GM15510 (cell line): ENCODE data around the gene TMEM151A.

Experiments used
- POLR2A ChIP-seq: IDR thresholded peaks from 3 replicates; pipeline ENCODE4 v1.6.1; 2011; ENCODE audit warnings: borderline replicate concordance; ENCODE audit not compliant: insufficient read length; ENCODE audit errors: extremely low read depth

Gene TMEM151A

GRCh38 chr11:66279092-66279734 is 12.5 kb upstream of the TMEM151A start:
- no peak for TF ChIP-seq POLR2A

GRCh38 chr11:66280428-66280827 is 11.3 kb upstream of the TMEM151A start:
- TF ChIP-seq POLR2A = no peak

DNA sequence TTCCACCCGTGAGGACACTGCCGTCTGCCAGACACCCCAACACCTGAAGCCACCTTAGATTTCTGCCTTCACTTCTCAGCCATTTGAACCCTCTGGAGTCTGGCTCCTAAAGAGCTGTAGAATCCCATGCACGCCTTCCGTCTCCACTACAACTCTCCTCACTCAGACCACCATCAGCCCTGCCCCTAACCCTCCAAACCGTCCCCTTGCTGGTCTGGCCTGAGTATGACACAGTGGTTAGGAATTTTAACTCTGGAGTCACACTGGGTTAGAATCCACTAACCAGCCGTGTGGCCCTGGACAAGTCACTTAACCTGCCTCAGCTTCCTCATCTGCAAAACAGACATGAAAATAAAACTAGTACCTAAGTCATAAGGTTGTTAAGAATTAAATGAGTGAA is 10.7 kb upstream of the TMEM151A start:
- TF ChIP-seq POLR2A = no peak

DNA sequence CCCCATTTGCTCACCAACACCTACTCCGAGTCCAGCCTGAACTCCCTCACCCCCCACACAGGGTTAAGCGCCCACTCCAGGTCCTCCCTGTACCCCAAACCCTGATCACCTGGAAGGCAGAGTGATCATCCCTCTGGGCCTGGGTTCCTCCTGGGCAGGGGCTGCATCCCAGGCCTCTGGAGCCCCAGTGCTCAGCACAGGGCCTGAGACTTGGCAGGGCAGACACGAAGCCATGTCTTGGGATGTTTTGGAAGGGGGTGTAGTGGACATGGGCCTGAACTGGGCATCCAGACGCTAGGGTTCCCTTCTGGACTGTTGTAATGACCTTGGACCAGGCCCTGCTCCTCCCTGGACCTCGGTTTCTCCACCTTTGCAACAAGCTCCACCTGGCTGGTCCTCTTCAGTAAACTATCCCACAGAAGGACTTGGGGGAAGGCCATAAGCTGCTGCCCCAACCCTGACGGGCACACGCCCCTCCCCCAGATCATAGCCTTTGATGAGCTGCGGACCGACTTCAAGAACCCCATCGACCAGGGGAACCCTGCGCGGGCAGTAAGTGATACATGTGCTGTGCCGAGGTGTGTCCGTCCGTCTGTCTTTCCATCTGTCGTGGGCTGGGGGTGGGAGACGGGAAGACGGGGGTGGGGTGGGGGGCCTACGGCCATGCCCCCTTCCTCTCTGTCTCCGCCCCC is 9.8 kb upstream of the TMEM151A start:
- TF ChIP-seq POLR2A = no peak

GRCh38 chr11:66282468-66283455 is 8.9 kb upstream of the TMEM151A start:
- peak; percentile 32 for TF ChIP-seq POLR2A

DNA sequence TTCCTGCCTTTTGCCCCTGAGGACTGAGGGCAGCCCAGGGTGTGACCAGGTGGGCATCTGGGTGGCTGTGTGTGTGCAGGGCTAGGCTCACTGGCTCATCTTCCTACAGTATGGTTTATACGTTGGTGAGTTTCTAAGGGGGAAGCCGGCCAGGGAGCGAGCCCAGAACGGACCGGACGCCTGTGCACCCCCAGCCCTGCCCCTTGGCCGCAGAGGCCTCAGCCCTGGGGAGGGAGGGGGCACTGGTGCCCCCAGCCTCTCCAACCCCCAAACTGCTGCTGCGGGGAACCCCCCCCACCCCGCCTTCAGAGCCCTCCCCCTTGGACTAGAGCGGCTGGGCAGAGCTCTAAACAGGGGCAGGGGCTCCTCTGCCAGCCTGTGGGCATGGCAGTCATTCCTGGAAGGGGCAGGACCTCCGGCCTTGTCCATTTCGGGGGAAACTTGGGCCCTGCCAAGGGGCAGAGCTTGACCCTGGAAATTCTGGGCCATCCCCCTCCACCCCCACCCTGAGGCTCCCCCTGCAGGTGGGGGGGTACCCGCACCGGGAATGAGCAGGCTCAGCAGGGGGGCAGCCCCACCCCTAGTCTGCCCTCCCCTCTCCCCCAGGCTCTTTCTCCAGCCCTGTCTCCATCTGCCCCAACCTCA is 8.1 kb upstream of the TMEM151A start:
- TF ChIP-seq POLR2A = no peak

- TF ChIP-seq POLR2A = no peak
Observed at GRCh38 chr11:66284526-66285078, 7.1 kb upstream of the TMEM151A start.

DNA sequence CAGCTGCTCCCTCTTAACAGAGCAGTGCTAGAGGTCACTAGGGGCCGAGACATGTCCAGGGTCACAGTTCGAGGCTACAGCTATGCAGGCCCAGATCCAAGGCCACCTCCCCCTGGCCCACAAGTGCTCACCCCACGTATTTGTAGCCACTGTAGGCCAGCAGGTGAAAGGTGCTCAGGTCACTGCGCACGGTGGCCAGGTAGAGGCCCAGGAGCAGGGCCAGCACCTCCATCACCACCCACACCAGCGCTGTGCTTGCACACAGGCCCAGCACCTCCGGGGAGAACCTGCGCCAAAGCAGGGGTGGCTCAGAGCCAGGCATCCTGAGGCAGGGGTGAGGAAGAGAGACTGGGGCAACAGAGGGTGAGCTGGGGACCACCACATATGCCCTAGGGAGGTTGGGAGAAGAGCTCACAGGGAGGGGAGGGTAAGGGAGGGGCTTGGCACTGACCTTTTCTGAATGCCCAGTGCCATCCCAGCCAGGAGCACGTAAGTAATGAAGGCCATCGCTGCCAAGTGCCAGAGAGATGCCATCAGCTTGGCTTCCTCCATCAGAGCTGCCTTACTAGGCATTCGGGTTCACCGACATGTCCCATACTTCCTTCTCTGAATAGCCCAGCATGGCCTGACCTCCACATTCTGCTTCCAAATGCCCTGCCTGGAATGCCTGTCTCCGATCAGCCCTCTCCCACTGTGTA is 6.3 kb upstream of the TMEM151A start:
- TF ChIP-seq POLR2A = no peak

DNA sequence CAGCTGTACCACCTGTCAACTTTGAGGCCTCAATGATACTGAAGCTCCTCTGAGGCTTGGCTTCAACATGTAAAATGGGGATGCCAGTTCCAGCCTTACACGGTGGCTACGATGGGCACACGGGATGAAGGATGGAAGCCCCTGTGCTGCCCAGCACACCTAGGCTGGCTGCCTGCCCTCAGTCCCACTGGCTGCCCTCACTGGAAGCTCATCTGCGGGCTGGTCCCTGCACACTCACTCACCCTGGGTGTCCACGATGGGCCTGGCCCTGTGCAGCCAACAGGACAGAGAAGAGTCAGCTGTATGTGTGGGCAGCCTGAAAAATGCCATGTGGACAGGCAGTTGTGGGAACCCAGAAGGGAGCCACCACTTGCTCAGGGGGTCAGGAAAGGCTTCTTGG is 5.0 kb upstream of the TMEM151A start:
- no peak for TF ChIP-seq POLR2A

- TF ChIP-seq POLR2A = no peak
Observed at GRCh38 chr11:66287211-66287888, 4.3 kb upstream of the TMEM151A start.

- no peak for TF ChIP-seq POLR2A
Observed at GRCh38 chr11:66287889-66288670, 3.6 kb upstream of the TMEM151A start.

DNA sequence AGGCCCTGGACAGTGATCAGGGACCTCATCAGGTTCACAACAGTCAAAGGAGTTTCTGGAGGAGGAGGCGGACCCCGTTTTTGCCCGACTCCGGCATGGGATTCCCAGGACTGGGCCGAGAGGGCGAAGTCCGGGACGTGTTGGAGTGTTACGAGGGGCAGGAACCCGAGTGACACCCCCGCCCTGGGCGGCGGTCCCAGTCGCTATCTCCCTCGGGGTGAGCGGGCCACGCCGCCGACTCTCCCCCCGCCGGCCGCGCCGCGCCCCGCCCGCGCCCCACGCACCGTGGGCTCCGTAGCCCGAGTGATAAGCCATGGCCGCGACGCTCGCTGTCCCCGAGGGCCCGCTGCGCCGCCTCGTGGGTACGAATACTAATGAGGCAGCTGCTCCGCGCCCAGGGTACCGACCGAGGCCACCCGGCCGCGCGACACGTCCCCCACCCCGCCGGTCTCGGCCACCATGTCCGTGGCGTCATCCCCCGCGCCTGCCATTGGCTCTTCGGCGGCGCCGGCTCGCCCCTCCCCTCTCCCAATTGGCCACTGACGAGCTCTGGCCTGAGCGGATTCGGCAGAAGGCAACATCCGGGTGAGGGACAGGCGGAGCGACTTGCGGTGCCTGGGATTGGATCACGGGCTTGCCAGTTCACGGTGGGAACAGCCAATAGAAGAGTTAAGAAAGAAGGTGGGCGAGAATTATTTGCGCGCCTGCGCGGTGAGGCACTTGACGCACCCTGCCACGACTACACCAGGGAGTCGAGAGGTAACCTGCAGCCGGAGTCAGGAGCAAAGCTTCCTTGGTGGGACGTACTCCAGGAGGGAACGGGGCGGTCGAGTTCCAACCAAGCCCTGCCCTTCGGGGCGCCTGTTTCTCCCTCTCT is 2.8 kb upstream of the TMEM151A start, which contains the start of gene YIF1A:
Gene YIF1A, minus strand, starts transcription at position 473 of the 877 bp plus-strand sequence. Its CDS starts 158 bp downstream, at position 315.
- TF ChIP-seq POLR2A = peak; percentile 88
